Middle frontal gyrus (tissue), 1 donor: ENCODE measurements around the gene SGTA.

ENCODE experiments used
- DNase-seq: peaks from one replicate; pipeline ENCODE4 v3.0.0-alpha.2; 2015; ENCODE audit warnings: low spot score; ENCODE audit errors: extremely low spot score

Gene SGTA

DNA sequence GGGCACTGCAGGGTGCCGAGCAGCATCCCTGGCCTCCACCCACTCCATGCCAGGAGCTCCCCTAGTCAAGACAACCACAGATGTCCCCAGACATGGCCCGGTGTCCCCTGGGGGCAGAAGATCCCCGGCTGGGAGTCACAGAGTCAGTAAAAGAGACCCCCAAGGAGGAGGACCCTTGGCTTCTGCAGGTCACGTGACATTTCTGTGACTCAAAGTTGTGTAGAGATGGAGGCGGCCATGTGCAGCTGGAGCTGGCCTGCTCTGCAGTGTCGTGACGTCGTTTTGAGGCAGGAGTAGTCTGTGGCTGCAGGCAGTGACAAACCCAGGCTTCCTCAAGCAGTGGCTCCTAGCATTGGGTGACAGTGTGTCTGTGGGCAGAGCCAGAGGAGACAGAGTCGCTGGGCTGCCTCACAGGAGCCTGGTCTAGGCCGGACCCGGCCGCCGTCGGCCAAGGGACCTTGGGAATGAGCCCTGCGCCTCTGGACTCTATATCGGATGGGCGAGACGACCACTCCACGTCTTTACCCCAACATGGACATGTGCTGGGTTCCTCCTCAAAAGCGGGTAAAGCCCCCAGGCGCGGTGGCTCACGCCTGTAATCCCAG lies 54.2 kb downstream of the SGTA start:
- no peak for DNase-seq

DNA sequence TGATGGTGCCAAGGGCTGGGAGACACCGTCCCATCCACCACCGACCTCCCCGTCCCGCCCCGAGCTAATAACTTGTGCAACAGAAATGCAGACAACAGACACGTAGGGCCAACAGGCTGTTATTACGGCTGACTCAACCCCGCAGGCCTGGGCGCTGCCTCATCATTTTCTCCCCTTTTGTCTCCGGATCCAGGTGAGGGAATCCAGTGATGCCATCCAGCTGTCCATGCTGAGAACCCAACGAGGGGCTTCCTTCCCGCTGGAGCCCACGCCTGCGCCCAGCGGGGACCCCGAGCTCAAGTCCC lies 55.5 kb downstream of the SGTA start:
- no peak for DNase-seq

DNA sequence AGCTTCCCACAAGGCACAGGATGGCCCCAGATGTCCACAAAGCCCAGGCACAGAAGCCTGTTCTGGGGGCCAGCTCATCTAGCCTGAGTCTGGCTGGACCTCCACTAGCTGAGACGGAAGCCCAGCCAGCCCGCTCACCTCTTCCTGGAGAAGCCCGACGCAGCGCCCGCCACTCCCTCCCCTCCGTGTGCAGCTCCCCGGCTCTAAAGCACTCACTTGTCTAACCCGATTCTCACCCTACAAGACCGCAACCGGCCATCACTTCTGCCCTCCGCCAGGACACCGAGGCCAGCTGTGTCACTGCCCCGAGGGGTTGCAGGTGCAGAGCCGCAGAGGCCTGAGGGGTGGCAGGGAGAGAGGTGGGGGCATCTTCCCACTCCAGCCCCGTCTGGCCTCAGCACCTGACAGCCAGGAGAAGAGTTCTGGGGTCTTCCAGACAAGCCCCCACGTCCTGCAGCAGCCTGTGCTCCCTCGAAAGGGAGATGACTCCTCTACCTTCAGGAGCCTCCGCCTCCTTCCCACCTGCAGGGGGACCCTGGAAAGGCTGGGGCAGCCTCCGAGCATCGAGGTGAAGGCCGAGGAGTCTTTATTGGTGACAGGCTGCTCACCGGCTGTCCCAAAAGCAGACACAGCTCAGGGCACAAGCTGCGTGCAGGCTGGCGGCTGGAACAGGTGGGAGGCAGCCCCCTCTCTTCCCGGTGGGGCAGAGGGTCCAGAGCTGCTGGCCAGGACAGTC lies 56.0 kb downstream of the SGTA start:
- DNase-seq: no peak

DNA sequence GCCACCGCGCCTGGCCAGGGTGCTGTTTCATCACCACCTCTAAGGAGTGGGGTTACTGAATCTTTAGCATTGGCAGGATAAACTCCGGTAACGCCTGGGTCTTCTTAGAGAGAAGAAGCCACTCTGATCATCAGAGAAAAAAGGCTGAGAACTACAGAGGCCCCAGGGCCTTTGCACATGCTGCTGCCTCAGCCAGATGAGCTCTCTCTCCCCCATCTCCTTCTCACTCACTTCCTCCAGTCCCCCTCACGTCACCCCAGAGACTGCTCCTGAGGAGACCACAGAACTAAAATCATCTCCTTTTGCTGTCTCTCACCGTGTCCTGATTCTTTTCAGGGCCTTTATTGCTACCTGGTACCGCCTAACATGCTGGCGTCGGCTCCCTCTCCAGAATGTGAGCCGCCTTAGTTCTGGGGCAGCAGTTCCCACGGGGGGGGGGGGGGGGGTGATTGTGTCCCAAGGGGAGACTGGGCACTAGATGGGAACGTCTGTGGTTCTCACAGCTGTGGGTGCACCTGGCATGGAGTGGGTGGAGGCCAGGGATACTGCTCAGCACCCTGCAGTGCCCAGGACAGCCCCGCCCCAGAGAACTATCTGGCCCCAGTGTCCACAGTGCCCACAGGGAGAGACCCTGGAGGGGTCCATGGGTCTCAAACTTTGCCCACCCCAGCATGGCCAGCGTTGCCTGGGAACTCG lies 56.8 kb downstream of the SGTA start:
- DNase-seq: no peak

DNA sequence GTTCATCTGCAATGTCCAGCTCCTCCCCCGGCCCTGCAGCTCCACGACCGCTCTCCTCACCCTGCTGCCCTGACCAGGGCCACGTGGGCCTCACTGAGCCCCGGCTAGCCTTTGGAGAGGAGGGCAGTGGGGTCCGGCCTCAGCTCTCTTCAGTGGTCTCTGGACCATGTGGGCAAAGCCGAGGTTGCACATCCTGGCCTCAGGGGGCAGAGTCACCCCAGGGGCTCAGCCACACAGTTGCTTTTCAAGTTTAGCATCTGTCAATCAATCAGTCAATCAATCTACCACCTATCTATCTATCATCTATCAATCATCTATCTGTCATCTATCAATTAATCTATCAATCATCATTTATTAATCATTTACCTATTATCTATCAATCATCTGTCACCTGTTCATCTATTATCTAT lies 58.9 kb downstream of the SGTA start:
- no peak for DNase-seq

DNA sequence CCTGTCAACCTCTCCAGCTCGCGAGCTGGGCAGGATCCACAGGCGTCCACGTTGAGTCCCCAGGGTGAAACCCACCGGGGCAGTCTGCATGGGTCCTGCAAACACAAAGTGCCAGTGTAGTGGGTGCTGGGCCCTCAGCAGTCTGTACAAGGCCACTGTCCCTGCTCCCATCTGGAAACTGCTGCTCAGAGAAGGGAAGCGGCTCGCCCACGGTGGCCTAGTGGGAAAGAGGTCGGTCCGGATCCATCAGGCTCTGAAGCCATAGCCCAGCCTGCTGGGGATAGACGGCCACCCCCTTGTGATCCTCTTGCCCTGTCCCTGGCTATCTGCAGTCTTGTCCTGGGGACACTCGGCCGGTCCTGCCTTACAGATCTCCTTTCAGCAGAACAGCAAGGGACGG lies 59.3 kb downstream of the SGTA start:
- no peak for DNase-seq

DNA sequence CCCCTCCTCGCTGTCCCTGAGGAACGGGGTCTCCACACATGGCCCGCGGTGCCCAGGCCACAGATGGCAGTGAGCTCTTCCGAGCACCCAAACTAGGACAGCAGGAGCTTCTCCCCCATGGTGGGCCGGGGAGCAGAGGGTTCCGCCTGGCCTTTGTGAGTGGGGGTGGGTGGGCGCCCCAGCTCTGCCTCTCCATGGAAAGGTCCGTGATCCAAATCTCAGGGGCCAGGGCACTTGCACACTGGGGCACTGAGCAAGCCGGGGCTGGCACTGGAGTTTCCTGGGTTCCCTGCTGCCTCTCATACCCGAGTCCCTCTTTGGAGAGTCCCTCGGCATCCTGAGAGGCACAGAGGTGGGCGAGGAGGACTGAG lies 59.7 kb downstream of the SGTA start:
- no peak for DNase-seq

DNA sequence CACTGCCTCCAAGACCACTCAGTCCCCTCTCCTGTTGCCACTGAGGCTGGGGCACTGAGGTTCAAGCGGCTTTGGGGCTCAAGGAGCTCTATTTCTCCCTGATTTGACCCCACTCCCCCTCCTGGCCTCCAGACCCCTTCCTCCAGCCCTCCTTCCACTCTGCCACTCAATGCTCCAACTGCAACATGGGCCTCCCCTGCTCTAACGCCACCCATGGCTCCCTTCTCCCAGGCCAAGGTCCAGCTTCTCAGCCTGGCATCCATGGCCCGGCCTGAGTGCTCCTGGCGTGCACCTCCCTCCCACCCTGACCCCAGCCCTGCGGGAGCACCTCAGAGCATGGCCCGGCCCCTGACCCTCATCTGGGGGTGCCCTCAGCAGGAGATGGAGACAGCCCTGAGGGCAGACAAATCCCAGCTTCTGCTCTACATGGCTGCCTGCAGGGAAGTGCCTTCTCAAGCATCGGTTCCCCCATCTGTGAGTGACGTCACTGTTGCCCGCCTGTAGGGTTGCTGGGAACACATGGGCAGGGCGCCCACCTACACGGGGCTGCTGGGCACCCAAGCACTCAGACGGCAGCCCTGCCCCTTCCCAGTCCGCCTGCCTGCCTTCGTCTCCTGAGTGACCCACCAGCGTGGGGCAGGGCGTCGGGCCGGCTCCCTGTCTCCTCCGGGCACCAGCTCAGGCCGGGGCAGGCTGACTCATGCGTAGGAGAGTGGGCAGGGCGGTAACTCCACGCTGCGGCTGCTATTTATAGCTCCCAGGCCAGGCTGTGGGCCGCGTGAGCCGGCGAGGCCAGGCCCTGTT lies 60.3 kb downstream of the SGTA start:
- DNase-seq: peak; percentile 49

DNA sequence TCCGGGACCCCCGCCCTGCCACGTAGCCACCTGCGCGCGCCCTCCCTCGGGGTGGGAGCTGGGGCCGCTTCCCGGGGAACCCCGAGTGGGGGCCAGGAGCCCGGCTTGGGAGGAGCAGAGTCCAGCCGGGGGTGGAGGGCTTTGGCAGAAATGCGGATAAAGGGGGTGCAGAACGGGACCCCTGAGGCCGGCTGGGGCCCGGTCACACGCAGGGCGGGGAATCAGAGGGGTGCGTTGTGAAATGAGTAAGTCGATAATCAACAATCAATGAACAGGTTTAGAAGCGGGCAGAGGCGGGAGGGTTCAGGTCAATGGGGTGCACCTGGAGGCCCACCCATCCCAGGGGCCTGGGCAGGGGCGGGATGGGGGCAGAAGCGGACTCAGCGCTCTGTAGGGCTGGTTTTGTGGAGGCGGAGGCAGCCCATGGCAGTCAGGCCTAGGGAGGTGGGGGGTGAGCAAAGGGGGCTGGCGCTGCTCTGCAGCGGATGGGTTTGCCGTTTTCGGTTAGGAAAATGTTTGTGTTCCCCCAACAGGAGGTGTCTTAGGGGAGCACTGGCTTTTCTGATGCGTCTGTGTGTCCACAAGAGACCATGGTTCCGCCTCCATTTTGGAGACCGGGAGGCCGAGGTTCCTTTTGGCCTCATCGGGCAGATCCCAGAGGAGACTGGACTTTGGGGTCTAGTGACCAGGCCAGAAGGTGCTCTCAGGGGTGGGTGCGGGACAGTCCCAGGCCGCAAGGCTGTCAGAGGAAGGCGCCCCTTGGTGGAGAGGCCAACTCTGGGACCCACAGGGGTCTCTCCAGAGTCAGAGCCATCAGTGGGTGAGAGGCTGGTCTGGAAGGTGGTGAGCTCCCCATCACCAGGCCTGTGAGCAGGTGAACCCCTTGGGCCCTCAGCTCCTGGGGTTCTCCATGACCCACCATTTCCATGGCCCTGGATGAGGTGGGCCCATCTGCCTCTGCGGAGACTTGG lies 61.2 kb downstream of the SGTA start:
- DNase-seq: no peak

DNA sequence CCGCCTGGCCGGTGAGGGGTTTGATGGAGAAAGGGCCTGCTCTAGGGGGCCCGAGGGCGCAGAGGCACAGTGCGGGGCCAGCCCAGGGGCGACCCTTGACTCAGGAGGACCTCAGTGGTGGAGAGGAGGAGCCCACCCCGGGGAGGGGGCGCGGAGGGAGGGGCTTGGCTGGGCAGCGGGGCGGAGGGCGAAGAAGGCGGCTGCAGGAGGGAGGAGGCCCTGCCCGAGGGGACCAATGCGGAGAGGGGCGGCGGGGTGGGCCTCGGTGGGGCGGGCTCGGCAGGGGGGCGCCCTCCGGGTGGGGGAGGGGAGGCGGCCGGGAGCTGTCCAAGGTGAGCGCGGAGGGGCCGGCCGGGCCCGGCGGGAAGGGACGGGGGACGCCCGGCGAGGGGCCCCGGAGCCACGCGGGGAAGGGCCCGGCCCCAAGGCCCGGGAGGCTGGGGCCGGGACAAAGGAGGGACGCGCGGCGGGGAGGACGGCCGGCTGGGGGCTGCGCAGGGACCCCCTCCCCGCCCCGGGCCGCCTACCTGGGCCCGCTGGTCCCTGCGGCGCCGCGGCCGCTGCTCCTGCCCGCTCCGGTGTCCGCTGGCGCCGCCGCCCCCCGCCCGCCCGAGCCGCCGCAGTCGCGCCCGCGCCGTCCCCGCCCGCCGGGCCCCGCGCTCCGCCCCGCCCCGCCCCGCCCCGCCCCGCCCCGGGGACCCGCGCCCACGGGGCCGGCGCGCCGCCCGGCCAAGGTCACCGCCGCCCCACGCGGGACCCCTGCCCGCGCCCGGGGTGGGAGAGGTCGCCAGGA lies 62.1 kb downstream of the SGTA start, which contains the start of gene DIRAS1:
TSS of gene DIRAS1 (minus strand) at position 596 of the 793 bp plus-strand sequence. CDS start 3,566 bp downstream, outside the sequence.
- DNase-seq: no peak

DNA sequence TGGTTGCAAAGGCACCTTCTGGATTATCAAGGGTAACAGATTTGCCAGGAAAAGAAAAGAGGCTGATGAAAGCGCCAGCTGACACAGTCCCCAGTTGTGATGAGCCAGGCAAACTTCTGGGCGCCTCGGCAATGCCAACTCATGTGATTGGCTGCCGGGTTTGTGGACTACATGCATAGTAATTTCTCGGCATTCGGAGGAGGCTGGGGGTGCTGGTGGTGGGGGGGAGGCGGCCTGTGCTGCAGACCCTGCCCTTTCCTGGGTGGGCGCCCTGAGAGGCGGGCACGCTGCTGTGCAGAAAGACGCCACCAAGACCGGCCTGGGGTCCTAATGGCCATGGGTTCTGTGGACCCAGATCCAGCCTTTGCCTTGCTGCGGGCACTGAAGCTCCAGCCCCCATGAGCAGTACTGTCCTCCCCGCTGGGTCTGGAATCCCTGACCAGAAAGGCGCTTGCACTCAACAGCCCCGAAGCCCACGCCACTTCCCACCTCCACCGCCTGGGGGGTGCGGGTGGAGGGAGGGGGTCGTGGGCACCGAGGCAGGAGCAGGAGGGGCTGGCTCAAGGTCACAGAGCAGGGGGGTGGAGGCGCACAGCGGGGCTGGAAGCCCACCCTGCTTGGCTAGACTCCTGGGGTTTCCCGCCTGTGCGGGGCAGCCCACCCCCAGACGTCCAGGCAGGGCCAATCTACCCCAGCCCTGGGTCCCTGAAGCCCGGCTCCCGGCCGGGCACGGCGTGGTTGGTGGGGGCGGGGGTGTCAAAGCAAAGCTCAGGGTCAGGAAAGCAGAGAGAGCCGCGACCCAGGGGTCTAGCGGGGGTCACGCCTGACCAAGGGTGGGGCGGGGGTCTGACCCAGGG lies 62.9 kb downstream of the SGTA start:
- DNase-seq: peak; percentile 55

DNA sequence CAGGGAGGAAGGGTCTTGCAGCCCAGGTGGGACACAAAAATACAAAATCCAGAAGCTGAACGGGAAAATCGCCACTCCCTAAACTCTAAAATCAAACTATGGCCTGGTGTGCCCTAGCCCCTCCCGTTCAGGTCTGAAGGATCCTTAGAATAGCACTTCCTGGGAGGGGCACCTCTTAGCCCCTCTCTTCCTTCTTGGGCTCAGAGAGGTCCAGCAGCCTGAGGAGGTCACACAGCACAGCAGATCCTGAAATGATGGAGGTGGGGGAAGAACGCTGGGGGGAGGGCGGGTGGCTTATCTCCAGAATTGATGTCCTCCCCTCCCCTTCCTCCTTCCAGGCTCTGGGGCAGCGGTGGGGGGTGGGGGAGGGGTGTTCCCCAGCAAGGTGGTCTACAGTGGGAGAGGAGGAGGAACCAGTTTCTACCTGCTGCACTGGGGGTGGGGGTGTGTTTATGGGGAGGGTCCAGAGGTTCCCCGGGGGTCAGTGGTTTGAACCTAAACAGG lies 63.8 kb downstream of the SGTA start:
- DNase-seq: no peak

DNA sequence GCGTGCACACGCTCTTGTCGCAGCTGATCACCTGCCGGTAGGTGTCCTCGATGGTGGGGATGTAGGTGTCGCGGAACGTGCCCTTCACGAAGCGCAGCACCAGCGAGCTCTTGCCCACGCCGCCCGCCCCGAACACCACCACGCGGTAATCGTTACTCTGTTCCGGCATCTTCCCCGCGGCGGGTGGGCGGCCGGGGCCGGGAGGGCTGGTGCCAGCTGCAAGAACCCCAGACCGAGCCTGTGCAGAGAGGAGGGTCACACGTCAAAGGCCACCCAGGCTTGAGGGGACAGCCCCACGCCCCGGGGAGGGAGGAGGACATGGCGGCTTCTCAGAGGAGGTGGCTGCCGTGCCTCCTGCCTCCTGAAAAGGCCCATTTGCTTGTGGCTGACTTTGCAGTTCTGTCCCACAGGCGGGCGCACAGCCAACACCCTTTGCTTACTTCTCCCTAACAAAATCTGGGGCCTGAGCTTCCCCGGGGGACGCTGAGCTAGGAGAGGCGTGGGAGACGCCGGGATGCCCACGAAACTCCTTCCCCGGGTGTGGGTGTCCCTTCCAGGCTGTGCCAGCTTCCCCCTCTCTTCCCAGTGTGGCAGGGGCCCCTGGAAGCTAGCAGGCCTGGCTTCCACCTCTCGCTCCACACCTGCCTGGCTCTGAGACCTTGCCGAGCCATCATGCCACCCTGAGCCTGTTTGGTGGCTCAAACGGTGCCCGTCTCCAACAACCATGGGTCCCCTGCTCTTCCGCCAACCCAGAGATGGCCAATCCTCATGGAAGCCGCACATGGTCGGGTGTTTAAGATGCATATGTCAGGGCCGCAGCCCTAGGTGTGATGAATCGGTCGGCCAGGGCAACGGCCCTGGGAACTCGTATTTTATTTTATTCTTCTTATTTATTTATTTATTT lies 65.2 kb downstream of the SGTA start:
- no peak for DNase-seq

DNA sequence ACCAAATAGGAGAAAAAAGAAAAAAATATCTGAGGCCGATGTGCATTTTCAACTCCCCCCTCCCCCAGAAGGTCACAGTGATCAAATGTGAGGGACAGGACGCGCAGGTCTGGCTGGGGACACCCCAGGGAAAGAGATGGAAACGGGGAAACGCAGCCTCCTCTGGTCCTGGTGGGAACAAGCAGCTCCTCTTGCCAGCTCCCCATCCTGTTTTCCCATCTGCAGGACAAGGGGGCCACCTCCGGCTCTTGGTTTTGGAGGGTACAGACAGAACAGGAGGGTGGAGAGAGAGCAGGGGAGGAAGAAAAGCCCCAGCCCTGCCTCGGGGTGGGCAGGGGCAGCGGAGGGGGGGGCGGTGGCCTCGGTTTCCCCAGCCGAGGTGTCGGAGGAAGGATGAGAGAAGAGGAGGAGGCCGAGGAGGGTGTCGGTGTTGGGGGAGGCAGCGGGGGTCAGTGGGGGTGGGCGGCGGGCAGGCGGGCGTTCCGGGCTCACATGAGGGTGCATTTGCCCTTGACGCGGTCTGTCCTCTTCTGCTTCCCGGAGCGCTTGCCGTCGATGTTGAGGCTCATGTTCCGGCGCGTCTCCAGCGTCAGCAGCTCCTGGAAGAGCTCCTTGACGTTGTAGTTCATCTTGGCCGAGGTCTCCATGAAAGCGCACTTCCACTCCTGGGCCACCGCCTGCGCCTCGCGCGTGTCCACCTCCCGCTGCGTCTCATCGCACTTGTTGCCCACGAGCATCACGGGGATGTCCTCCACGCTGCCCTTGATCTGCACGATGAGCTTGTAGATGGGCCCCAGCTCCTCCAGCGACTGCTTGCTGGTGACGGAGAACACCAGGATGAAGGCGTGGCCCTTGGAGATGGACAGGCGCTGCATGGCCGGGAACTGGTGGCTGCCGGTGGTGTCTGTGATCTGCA lies 66.1 kb downstream of the SGTA start:
- DNase-seq: no peak

DNA sequence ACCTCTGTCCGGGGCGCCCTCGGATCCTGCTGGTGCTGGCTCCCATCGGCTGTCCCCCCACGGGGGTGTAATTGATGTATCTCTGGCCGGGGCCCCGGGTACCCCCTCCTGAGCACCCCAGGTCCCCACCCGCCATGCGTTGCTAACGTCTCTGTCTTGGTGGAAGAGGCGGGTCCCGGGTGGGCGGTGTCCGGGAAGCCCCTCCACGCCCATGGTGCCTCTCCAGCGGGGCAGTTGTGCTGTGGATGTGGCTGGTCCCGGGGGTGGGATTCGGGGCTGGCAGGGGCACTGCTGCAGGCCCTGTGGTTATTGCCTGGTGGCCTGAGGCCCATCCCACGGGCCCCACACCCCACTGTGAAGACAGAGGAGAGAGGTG lies 66.8 kb downstream of the SGTA start:
- DNase-seq: no peak

DNA sequence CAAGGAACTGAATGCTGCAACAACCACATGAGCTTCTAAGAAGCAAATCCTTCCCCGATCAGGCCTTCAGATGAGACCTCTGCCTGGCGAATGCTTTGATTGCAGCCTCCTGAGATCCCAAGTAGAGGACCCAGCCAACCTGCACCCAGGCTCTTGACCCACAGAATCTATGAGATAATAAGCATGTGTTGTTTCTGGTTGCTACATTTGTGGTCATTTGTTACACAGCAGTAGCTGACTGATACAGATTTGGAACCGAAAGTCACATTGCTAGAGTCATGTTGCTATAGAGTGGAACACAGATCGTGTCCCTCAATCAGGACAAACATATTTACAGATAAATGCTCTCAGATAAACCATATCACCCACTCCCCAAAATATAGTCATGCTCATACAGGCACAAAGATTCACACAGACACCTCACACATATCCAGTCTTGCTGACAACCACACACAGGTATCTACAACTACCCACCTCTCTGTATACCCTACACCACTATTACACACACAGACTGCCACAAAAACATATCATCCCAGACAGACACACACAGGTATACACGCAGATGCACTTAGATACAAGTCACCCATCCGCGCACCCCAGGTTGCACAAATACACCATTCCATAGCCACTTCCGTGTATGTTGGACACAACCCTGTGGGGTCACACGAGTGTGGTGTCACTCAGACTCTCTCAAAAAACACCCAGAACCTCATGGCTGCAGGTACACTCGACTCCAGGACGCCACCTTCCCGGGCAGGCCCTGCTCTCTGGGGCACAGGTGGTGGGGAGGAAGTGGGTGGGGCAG lies 67.4 kb downstream of the SGTA start:
- no peak for DNase-seq
